ENCODE results near the gene WFDC2.

The WFDC2 gene

DNA sequence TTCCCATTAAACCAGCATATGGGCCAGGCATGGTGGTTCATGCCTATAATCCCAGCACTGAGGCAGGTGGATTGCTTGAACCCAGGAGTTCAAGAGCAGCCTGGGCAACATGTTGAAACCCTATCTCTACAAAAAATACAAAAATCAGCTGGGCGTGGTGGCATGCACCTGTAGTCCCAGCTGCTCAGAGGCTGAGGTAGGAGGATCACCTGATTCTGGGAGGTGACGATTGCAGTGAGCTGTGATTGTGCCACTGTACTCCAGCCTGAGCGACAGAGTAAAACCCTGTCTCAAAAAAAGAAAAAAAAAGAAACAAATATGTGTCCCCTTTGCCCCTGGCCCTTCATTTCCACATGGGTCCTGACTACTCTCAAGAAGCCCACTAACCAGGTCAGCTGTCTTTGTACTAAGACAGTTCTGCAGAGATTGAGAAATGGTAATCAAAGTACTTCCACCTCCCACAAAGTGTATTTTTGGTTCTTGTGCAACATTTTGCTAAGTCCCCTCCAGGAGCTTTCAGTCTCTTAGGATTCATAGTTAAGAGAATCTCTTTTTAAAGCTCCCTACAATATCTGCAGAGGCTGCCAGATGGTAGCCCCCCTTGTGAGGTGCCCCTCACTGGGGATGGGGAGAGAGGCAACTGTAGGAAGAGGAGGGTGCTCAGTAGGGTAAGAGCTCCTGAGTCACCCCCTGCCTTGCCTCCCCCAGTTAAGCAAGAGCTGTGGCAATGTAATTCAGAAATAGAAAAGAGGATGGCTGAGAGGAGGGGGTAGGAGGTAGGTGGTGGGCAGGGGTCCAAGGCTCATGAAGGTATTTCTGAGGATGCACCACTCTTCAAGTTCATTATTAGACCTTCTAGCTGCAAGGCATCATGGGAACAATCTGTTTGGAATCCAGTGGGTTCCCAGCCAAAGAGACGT is 16.5 kb upstream of the WFDC2 start:
- no peak for TF ChIP-seq POLR2A (IDR thresholded peaks at IDR 0.05; ENCODE audit: extremely low read depth, insufficient read length)
- no peak for TF ChIP-seq MYC (IDR thresholded peaks at IDR 0.05; ENCODE audit: low read depth, low read length)
- TF ChIP-seq CTCF (IDR thresholded peaks at IDR 0.05; ENCODE audit: low read depth, low read length): no peak
- TF ChIP-seq, protein P1, sequence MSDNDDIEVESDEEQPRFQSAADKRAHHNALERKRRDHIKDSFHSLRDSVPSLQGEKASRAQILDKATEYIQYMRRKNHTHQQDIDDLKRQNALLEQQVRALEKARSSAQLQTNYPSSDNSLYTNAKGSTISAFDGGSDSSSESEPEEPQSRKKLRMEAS (IDR thresholded peaks at IDR 0.05; ENCODE audit: low read depth, low read length): no peak
- H3K4me3 ChIP-seq (ENCODE audit: low read depth, low read length): no peak overlapping the region
- DNase-seq (ENCODE audit: low read depth): peak; percentile 55

GRCh38 chr20:45456632-45457031 is 12.9 kb upstream of the WFDC2 start:
- no peak overlapping the region for H3K4me3 ChIP-seq (ENCODE audit: low read depth, low read length)
- DNase-seq (ENCODE audit: low read depth): peak; percentile 56
- no peak for TF ChIP-seq POLR2A (IDR thresholded peaks at IDR 0.05; ENCODE audit: extremely low read depth, insufficient read length)
- TF ChIP-seq CTCF (IDR thresholded peaks at IDR 0.05; ENCODE audit: low read depth, low read length): peak; percentile 40
- TF ChIP-seq, protein P1 (IDR thresholded peaks at IDR 0.05; ENCODE audit: low read depth, low read length): peak; percentile 71
- no peak for TF ChIP-seq MYC (IDR thresholded peaks at IDR 0.05; ENCODE audit: low read depth, low read length)

DNA sequence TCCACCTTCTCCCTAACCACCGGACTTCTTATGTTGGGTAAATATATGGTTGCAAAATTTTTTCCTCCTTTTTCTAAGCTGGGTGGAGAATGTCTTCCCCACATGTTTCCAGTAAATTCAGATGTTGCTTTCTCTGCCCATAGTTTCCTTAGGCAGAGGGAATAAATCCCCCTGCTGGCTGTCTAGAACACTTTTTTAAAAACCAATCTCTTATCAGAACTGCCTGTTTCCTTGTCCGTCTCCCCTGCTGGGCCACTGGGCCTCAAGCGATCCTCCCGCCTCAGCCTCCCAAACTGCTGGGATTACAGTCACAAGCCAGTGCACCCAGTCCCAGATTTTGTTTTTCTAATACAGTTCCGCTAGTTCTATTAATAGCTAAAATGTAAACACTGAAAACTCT is 9.9 kb upstream of the WFDC2 start:
- H3K4me3 ChIP-seq (ENCODE audit: low read depth, low read length): no peak overlapping the region
- TF ChIP-seq, protein P1 (IDR thresholded peaks at IDR 0.05; ENCODE audit: low read depth, low read length): no peak
- peak; percentile 5 for TF ChIP-seq CTCF (IDR thresholded peaks at IDR 0.05; ENCODE audit: low read depth, low read length)
- DNase-seq (ENCODE audit: low read depth): no peak

GRCh38 chr20:45461225-45461624 is 8.3 kb upstream of the WFDC2 start:
- no peak overlapping the region for H3K4me3 ChIP-seq (ENCODE audit: low read depth, low read length)
- DNase-seq (ENCODE audit: low read depth): no peak
- no peak for TF ChIP-seq CTCF (IDR thresholded peaks at IDR 0.05; ENCODE audit: low read depth, low read length)

DNA sequence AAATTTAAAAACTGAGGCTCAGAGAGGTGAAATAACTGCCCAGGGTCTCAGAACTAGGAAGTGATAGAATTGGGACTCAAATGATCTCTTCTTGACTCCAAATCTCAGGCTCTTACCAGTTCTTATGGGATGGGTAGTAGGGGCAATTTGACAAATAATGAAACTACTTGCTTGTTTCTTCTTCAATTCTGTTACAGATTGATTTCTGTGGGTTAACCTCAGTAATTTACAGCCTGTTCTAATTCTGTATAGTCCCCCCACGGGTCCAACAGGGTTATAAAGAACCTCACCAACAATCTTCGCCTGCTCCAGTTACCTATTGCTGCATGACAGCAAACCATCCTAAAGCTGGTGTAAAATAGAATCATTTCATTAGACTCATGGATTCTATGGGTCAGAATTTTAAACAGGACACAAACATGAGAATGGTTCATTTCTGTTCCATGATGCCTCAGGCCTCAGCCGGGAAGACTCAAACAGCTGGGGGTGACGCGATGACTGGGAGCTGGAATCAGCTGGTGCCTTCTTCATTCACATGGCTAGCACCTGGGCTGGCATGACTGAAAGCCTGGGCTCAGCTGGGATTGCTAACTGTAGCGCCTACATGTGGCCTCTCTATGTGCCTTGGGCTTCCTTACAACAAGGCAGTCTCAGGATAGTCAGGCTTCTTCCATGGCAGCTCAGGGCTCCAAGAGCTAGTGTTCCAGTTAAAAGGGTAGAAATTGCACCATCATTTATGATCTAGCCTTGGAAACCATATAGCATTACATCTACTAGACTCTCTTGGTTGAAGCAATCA is 6.6 kb upstream of the WFDC2 start:
- TF ChIP-seq POLR2A (IDR thresholded peaks at IDR 0.05; ENCODE audit: extremely low read depth, insufficient read length) (no peak), MYC (IDR thresholded peaks at IDR 0.05; ENCODE audit: low read depth, low read length) (no peak), CTCF (IDR thresholded peaks at IDR 0.05; ENCODE audit: low read depth, low read length) (no peak)
- TF ChIP-seq, protein P1 (IDR thresholded peaks at IDR 0.05; ENCODE audit: low read depth, low read length): no peak
- DNase-seq (ENCODE audit: low read depth): no peak
- no peak overlapping the region for H3K4me3 ChIP-seq (ENCODE audit: low read depth, low read length)
